HG03469 (cell line): ENCODE data around the gene RAB27A.
"Not testable (repeated sequence)": the region's sequence is repeated elsewhere in the genome, so short reads cannot be mapped to it uniquely, and the experiment has no call there.

ENCODE experiments used
- ATAC-seq: cut with Tn5 transposase; IDR thresholded peaks from one replicate; pipeline ENCODE4 v1.9.1; 2021; ENCODE audit warnings: mild to moderate bottlenecking, moderate library complexity, moderate number of reproducible peaks; ENCODE audit not compliant: unreplicated experiment

Gene RAB27A

DNA sequence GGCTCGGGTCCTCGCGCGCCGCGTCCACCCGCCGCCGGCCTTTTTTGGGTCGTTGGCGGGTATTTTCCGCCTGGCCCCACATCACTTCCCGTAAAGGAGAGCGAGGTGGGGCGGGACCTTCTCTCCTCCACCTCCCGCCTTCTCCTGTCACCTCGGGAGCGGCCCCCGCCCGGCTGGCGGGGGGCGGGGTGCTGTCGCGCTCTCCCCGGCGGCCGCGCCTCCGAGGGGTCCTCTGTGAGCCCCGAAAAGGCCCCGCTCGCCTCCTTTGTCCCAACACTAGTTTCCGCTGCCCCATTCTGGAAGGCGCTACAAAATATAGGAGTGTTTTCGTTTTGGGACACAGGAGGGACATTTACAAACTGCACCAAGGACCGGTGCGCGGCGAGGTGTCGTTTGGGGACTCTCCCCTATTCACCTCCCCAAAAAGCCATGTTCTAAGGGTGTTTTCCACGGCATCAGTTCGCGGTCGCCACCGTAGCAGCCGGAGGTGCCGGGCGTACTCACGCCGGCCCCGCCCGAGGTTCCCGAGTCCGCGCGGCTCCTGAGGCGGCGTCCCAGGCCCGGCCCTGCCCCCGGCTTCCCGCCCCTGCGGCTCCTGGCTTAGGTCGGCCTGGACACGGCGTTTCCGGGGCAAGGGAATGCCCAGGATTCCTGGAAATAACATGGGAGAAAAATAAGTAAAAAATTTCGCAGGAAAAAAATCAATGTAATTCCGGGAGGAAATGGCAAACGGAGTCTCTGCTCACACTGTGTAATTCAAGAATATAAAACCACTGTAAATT is at the start of gene RAB27A:
Gene RAB27A, minus strand, starts transcription at position 68 of the 782 bp plus-strand sequence. CDS start 54,879 bp downstream, outside the sequence.
- peak; percentile 40 for ATAC-seq

DNA sequence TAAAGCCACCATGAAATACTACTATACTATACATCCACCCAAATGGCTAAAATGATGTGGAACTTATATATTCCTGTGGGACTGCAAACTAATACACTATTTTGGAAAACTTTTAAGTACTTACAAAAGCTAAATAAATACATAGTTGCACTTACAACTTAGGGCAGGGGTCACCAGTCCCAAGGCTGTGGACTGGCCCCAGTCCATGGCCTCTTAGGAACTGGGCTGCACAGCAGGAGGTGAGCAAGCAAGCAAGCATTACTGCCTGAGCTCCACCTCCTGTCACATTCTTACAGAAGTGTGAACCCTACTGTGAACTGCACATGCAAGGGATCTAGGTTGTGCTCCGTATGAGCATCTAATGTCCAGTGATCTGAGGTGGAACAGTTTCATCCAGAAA is 47.5 kb upstream of the RAB27A start:
- no peak for ATAC-seq

DNA sequence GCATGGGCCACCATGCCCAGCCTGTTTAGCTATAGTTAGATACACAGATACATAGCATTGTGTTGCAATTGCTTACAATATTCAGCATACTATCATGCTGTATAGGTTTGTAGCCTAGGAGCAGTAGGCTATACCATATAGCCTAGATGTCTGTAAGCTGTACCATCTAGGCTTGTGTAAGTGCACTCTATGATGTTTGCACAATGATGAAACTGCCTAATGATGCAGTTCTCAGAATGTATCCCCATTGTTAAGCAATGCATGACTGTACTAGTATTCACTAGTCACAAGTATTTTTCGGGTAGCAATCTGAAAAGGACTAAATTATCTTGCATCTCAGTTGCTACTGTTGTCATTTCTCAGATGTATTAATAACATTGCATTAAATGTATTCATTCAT is 45.4 kb upstream of the RAB27A start:
- no peak for ATAC-seq

DNA sequence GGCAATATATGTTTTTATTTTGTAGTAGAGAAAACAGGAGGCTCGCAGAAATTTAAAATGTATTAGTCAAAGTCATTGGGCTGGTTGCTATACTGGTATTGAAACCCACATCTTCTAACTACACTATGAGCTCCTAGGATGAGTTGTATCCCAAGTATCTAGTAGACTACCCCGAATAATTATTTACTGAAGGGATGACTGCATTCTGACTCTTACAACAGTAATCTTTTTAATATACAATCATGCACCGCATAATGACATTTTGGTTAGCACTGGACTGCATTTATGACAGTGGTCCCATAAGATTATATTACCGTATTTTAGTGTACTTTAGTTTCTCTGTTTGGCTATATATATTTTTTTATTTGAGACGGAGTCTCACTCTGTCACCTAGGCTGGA is 44.8 kb upstream of the RAB27A start:
- no peak for ATAC-seq

DNA sequence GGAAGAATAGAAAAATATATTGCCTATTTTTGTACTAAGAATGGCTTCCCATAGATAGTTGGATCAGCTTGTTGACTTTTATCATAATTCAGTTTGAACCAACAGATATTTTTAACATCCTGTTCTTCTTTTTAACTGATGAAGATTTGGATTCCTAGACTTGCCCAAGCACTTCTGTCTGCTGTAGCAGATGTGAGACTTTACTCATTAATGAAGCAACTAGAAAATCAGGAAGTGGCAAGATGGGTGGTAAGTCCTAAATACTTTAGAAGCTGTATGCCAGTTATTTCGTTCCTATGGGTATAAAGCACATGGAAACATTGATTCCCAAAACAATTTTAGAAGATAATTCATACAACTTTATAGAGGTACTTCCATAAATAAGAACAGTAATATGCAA is 37.8 kb upstream of the RAB27A start:
- no peak for ATAC-seq

DNA sequence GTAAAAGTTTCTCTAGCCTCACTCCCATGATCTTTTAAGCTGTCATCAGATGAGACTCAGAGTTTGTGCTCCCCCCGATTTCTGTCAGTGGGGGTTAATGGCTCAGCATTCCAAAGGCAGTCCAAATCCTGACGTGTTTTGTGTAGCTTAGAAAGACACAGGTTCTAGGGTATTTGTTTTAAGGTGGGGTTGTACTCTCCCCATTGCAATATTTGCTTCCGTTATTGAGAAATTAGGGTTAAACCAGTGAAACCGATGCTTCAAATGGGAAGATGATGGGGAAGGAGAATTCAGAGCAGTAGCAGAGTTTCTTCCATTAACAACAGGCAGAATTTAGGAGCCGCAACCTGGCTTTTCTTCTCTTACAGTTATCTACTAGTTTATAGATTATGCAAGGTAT is 32.9 kb upstream of the RAB27A start:
- ATAC-seq = no peak

DNA sequence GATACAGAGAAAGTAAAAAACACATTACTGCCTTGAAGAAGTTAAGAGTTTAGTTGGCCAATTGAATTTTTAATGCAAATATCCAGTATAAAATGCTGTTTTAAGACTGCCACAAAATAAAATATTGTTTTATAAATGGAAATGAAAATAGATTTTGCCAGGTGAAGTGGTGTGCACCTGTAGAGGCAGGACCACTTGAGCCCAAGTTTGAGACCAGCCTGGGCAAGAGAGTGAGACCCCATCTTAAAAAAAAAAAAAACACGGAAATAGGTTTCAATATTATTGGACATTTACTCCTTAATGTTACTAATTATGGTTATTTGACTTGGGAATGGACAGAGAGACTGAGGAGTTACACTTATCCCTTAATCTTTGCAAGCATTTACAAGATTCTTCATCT is 31.4 kb upstream of the RAB27A start:
- ATAC-seq = no peak

DNA sequence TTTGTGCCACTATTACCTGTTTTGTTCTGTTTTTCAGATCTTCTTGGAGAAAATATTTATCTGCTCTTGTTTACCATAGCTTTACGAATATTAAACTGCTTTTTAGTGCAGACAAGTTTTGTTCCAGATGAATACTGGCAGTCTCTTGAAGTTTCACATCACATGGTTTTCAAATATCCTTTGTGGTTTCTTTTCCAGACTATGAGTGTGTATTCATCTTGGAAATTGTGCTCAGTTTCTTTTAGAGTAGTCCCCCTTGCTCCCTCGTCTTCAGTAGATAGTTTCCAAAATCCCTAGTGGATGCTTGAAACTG is 30.6 kb upstream of the RAB27A start:
- no peak for ATAC-seq

DNA sequence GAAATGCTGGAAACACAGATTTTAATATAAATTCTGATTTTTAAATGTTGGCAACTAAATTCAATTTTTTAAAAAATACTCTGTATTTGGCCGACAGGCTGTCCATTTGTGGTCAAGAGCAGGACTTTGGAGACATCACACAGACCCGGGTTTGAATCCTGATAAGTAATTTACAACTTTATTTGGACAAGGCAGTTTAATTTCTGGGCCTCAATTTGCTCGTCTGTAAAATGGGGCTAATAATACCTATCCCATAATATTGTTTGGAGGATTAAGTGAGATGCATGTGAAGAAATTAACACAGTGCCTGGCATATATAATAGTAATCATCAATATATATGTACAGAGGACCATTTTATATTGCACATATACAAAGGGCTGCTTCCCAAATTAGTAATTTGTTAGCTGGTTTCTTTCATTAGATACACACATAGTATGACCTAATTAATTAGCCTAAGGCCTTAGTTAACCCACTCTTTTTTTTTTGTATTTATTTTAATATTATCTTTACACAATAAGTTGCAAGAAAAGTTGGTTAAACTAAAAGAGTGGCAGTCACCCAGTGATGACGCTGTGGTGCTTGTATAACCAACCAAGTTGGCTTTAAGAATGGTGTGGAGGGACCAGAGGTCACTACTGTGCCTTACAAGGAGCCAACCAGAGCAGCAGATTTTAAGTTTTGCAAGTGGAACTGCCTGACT is 30.1 kb upstream of the RAB27A start:
- ATAC-seq = peak; percentile 37

DNA sequence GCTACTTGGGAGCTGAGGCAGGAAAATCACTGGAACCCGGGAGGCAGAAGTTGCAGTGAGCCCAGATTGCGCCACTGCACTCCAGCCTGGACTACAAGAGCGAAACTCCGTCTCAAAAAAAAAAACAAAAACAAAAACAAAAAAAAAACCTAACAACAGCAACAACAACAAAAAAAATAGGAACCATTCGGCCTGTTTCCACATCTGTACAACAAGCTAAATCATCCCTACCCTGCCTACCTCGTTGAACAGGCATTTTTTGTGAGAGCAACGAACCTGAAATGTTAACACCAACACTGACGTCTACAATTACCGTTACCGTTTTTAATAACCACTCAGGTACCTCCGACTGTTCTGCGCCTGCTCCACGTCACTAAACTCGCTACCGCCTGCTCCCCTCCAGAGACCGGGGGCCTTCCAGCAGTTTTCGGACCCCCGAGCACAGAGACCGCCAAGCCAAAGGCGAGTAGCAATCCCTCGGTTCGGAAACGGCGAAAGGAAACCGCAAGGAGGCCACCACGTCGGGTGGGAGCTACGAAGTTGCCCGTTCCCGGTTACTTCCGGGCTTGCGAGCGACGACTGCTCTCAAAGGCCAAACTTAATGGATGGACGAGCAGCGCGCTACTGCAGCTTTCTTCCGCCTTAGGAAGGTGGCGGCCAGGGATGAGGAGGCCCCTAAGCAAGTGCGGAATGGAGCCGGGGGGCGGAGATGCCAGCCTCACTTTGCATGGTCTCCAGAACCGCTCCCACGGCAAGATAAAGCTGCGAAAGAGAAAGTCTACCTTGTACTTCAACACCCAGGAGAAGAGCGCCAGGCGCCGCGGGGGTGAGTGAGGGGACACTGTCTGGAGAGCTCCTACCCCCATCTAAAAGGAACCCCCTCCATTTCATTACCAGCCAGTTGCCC is 29.2 kb upstream of the RAB27A start, which contains the start of the genes PIGB and PIGBOS1:
Gene PIGB, plus strand, starts transcription at position 635 of the 907 bp plus-strand sequence. Its CDS starts 29 bp downstream, at position 664.
Gene PIGBOS1, minus strand, starts transcription at position 536 of the 907 bp plus-strand sequence. CDS start 1,331 bp downstream, outside the sequence.
- ATAC-seq = peak; percentile 82

DNA sequence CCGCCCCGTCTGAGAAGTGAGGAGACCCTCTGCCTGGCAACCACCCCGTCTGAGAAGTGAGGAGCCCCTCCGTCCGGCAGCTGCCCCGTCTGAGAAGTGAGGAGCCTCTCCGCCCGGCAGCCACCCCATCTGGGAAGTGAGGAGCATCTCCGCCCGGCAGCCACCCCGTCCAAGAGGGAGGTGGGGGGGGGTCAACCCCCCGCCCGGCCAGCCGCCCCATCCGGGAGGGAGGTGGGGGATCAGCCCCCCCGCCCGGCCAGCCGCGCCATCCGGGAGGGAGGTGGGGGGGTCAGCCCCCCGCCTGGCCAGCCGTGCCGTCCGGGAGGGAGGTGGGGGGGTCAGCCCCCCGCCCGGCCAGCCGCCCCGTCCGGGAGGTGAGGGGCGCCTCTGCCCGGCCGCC is 13.2 kb upstream of the RAB27A start:
- not testable (repeated sequence) for ATAC-seq

DNA sequence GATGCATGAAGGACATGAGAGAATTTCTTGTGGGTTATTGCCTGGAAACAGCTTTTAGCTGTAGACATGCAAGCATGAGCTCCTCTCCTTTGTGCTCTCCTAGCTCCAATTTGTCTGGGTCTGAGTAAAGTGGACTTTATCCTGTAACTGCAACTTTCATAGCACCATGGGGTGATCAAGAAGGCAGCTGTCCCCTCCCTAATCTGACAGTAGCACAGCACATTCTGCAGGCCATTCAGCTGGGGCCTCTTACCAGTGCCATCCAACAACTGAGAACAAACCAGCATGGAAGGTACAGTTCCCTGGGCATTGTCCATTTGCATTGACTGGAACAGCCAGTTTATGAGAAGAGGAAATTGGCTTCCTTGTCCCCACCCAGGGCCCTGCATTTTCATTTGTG is 7.7 kb upstream of the RAB27A start:
- ATAC-seq = no peak

DNA sequence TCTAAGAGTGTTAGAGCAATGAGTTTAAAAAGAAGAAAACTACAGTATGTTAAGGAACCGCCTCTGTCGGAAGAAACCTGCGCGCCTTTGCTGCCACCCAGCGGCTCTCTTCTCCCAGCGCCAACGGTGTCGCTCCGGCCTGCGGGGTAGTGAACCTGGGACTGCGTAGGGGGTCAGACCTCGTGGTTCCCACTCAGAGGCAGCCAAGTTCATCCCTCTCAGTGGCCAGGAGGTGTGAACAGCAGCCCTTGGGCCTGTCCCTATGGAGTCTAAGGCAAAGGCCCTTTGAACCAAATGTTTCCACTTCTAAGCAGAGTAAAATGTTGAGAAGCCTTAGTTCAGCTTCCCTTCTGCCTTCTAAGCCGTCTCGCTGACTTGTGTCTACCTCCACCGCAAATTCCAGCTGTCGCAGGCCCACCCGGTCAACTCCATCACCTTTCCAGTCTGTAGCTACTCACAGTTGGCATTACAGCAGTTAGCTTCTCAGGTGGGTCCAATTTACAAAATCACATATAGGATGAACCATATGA is 980 bp upstream of the RAB27A start:
- peak; percentile 49 for ATAC-seq

DNA sequence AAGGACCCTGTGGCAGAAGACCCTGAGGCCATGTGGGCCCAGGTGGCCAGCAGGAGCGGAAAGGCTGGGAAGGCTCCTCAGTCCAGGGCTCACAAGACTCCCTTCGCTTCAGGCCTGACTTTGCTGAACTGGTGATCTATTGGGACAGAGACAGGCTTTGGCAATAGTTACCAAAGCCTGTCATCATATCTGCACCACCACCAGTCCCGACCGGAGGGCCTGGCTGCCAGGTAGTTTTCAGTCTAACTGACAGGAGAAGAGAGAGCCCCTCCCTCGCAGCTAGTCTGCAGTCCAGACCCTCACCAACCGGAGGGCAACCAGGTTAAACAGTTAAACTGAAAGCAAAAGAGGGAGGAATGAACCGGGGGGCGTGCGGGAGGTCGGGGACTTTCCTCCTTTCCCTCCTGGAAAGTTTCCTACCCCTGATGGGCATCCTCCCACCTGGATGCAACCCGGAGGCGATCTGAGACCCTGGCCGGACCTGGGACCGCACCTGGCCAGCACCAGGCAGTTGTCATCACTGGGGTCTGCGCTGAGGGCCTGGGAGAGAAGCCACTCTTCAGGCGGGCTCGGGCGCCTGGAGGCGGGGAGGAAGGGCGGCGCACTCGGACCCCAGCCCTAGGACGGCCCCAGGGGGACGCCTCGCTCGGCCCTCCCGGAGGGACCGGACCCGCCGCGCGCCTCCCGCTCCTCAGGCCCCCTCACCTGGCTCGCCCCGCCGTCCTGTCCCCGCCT is 435 bp downstream of the RAB27A start:
- ATAC-seq = peak; percentile 22

DNA sequence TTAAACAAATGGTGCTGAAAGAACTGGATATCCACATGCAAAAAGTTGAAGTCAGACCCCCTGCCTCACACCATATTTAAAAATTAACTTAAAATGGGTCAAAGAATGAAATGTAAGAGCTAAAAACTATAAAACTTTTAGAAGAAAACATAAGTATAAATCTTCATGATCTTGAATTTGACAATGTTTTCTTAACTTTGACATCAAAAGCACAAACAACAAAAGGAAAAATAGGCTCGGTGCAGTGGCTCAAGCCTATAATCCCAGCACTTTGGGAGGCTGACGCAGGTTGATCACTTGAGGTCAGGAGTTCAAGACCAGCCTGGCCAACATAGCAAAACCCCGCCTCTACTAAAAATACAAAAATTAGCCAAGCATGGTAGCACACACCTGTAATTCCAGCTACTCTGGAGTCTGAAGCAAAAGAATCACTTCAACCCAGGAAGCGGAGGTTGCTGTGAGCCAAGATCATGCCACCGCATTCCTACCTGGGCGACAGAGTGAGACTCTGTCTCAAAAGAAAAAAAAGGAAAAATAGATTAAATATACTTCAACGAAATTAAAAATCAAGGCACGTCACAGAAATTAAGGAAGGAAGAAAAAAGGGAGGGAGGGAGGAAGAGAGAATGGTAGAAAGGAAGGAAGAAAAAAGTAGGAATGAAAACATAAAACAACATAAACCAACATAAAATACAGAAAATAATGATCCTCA is 1.5 kb downstream of the RAB27A start:
- ATAC-seq = no peak

DNA sequence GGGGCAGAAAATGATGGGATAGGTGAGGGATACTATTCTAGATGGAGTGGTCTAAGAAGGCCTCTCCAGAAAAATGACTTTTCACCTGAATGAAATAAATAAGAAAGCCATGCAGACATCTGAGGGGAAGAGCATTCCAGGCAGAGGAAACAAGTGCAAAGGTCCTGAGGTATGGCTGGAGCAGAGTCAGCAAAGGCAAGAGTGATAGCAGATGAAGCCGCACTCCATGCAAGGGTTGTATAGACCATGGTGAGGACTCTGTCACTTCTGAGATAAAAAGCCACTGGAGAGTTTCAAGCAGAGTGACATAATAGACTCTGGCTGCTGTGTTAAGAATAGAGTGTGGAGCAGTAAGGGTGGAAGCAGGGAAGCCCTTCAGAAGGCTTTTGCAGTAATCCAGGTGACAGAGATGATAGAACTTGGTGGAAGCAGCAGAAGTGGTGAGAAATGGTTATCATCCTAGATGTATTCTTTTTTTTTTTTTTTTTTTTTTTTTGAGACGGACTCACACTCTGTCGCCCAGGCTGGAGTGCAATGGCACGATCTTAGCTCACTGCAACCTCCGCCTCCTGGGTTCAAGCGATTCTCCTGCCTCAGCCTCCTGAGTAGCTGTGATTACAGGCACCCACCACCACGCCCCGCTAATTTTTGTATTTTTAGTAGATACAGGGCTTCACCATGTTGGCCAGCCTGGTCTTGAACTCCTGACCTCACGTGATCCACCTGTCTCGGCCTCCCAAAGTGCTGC is 3.0 kb downstream of the RAB27A start:
- ATAC-seq = not testable (repeated sequence)

DNA sequence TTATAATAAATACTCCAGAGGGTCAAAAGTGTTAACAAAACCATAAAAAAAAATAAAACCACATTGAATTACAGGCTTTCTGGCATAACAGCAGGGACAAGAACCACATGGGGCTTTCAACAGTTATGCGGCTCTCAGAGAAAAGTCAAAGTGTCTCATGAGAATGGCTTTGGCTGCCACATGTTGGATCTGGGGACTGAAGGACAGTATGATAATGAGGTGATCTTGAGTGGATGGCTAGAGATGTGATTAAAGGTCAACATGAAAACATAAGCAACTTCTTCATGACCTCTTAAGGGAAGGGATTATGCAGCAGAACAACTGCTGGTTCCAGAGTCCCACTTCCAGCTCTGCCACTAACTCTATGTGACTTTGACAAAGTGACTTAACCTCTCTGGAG is 5.2 kb downstream of the RAB27A start:
- no peak for ATAC-seq

DNA sequence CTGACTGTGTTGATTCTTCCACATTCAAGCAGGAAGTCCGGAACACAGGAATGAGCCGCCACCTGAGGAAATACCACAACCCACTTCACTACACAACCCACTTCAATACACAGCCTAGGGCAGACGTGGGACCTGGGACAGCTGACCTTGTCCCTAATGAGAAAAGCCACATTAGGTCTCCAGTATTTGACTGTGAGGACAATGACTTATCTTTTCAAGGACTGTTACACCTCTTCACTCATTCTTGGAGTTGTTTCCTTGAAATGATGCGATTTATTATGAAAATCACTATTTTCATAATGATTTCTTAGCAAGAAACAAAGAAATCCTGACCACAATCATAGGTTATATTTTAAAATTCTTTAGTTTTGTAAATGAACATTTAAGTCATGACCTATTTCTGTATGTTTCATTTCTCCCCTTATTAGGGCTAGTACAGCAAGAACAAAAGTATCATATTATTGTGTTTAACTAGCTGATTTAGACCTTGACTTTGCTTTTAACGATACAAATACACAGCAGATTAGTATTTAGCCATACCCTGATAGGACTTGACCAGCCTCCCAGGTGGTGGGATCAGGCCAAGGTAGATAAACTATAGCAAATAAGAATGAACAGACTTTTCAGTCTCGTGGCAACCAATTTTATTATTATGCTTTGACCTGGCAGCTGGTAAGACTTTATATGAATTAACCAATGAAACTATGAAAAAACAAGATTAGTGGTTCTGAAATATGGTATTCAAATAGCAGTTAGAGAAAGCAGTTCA is 6.0 kb downstream of the RAB27A start:
- ATAC-seq = no peak
